Loucy (cell line): Measurements from ENCODE around the gene SH3RF3.

Experiments used
- EZH2phosphoT487 ChIP-seq: fragments of 200-600 bp; IDR thresholded peaks from 2 replicates; pipeline ENCODE4 v1.6.1; 2018; ENCODE audit warnings: antibody characterized with exemption, mild to moderate bottlenecking, moderate library complexity, borderline replicate concordance
- TF ChIP-seq, protein P1 (sequence below): fragments of 200-600 bp; sonication (generic); conservative IDR thresholded peaks from 2 replicates; pipeline ENCODE4 v1.5.1; 2014; ENCODE audit warnings: mild to moderate bottlenecking, antibody characterized with exemption, low read length

GRCh38 chr2:109450574-109451273 is 321.7 kb downstream of the SH3RF3 start:
- TF ChIP-seq, protein P1, sequence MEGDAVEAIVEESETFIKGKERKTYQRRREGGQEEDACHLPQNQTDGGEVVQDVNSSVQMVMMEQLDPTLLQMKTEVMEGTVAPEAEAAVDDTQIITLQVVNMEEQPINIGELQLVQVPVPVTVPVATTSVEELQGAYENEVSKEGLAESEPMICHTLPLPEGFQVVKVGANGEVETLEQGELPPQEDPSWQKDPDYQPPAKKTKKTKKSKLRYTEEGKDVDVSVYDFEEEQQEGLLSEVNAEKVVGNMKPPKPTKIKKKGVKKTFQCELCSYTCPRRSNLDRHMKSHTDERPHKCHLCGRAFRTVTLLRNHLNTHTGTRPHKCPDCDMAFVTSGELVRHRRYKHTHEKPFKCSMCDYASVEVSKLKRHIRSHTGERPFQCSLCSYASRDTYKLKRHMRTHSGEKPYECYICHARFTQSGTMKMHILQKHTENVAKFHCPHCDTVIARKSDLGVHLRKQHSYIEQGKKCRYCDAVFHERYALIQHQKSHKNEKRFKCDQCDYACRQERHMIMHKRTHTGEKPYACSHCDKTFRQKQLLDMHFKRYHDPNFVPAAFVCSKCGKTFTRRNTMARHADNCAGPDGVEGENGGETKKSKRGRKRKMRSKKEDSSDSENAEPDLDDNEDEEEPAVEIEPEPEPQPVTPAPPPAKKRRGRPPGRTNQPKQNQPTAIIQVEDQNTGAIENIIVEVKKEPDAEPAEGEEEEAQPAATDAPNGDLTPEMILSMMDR: no peak
- TF ChIP-seq EZH2phosphoT487: no peak
